G401.6 (cell line): Measurements from ENCODE around the gene SNX8.
"Not testable (repeated sequence)": the region's sequence is repeated elsewhere in the genome, so short reads cannot be mapped to it uniquely, and the experiment has no call there.

Experiments used
- FAIRE-seq: peaks from 2 replicates; lab custom pipeline; 2012; peaks lifted over from hg19 to GRCh38; lab: Jason Lieb, UNC

Gene SNX8

GRCh38 chr7:2289111-2289586 lies 25.1 kb downstream of the SNX8 start:
- FAIRE-seq, result no peak

- FAIRE-seq, result no peak
Measured at GRCh38 chr7:2288503-2288902, 25.7 kb downstream of the SNX8 start.

GRCh38 chr7:2287745-2288144 lies 26.5 kb downstream of the SNX8 start:
- no peak for FAIRE-seq

GRCh38 chr7:2283074-2283473 lies 31.2 kb downstream of the SNX8 start:
- no peak for FAIRE-seq

GRCh38 chr7:2282185-2282751 lies 32.0 kb downstream of the SNX8 start:
- FAIRE-seq, result no peak

GRCh38 chr7:2281541-2281940 lies 32.7 kb downstream of the SNX8 start:
- no peak for FAIRE-seq

- peak; percentile 71 for FAIRE-seq
Measured at GRCh38 chr7:2280424-2280823, 33.8 kb downstream of the SNX8 start.

GRCh38 chr7:2279896-2280295 lies 34.3 kb downstream of the SNX8 start:
- no peak for FAIRE-seq

GRCh38 chr7:2278026-2278425 lies 36.2 kb downstream of the SNX8 start:
- no peak for FAIRE-seq

GRCh38 chr7:2276107-2276506 lies 38.1 kb downstream of the SNX8 start:
- no peak for FAIRE-seq

GRCh38 chr7:2275101-2275500 lies 39.1 kb downstream of the SNX8 start:
- FAIRE-seq, result no peak

- no peak for FAIRE-seq
Measured at GRCh38 chr7:2274666-2275065, 39.6 kb downstream of the SNX8 start.

GRCh38 chr7:2273866-2274265 lies 40.4 kb downstream of the SNX8 start:
- no peak for FAIRE-seq

- FAIRE-seq, result no peak
Measured at GRCh38 chr7:2272031-2272430, 42.2 kb downstream of the SNX8 start.

GRCh38 chr7:2271273-2272026 lies 42.8 kb downstream of the SNX8 start:
- no peak for FAIRE-seq

- no peak for FAIRE-seq
Measured at GRCh38 chr7:2270495-2270894, 43.7 kb downstream of the SNX8 start.

- FAIRE-seq, result no peak
Measured at GRCh38 chr7:2269991-2270460, 44.2 kb downstream of the SNX8 start.

- not testable (repeated sequence) for FAIRE-seq
Measured at GRCh38 chr7:2269089-2269990, 44.9 kb downstream of the SNX8 start.

- no peak for FAIRE-seq
Measured at GRCh38 chr7:2266911-2267310, 47.3 kb downstream of the SNX8 start.

- no peak for FAIRE-seq
Measured at GRCh38 chr7:2264158-2264557, 50.1 kb downstream of the SNX8 start.

- no peak for FAIRE-seq
Measured at GRCh38 chr7:2263176-2263575, 51.1 kb downstream of the SNX8 start.

- no peak for FAIRE-seq
Measured at GRCh38 chr7:2261611-2262010, 52.6 kb downstream of the SNX8 start.

- no peak for FAIRE-seq
Measured at GRCh38 chr7:2260820-2261219, 53.4 kb downstream of the SNX8 start.
